ENCODE results near the gene VASP.

Gene VASP

GRCh38 chr19:45507872-45508416 is 665 bp downstream of the VASP start:
- TF ChIP-seq TAF1 (IDR thresholded peaks at IDR 0.05; ENCODE audit: borderline replicate concordance, insufficient read depth, low read length) (no peak), POLR2AphosphoS5 (IDR thresholded peaks at IDR 0.05; ENCODE audit: low read depth, low read length) (no peak), FOXP2 (optimal IDR thresholded peaks at IDR 0.05; ENCODE audit: borderline replicate concordance, extremely low read depth, extremely low read length, insufficient read depth) (no peak), SIN3A (IDR thresholded peaks at IDR 0.05; ENCODE audit: borderline replicate concordance, insufficient read depth, low read length) (no peak)
- TF ChIP-seq, protein P1, sequence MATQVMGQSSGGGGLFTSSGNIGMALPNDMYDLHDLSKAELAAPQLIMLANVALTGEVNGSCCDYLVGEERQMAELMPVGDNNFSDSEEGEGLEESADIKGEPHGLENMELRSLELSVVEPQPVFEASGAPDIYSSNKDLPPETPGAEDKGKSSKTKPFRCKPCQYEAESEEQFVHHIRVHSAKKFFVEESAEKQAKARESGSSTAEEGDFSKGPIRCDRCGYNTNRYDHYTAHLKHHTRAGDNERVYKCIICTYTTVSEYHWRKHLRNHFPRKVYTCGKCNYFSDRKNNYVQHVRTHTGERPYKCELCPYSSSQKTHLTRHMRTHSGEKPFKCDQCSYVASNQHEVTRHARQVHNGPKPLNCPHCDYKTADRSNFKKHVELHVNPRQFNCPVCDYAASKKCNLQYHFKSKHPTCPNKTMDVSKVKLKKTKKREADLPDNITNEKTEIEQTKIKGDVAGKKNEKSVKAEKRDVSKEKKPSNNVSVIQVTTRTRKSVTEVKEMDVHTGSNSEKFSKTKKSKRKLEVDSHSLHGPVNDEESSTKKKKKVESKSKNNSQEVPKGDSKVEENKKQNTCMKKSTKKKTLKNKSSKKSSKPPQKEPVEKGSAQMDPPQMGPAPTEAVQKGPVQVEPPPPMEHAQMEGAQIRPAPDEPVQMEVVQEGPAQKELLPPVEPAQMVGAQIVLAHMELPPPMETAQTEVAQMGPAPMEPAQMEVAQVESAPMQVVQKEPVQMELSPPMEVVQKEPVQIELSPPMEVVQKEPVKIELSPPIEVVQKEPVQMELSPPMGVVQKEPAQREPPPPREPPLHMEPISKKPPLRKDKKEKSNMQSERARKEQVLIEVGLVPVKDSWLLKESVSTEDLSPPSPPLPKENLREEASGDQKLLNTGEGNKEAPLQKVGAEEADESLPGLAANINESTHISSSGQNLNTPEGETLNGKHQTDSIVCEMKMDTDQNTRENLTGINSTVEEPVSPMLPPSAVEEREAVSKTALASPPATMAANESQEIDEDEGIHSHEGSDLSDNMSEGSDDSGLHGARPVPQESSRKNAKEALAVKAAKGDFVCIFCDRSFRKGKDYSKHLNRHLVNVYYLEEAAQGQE (IDR thresholded peaks at IDR 0.05; ENCODE audit: insufficient read depth in 1 of 2, low read depth in 2 of 2, low read length in 2 of 2), result no peak

- TF ChIP-seq, protein P1 (IDR thresholded peaks at IDR 0.05; ENCODE audit: insufficient read depth in 1 of 2, low read depth in 2 of 2, low read length in 2 of 2), result no peak
- no peak for TF ChIP-seq TAF1 (IDR thresholded peaks at IDR 0.05; ENCODE audit: borderline replicate concordance, insufficient read depth, low read length)
- TF ChIP-seq POLR2AphosphoS5 (IDR thresholded peaks at IDR 0.05; ENCODE audit: low read depth, low read length), result no peak
- TF ChIP-seq FOXP2 (optimal IDR thresholded peaks at IDR 0.05; ENCODE audit: borderline replicate concordance, extremely low read depth, extremely low read length, insufficient read depth), result no peak
- TF ChIP-seq SIN3A (IDR thresholded peaks at IDR 0.05; ENCODE audit: borderline replicate concordance, insufficient read depth, low read length), result no peak
Measured at GRCh38 chr19:45508417-45508860, 1.2 kb downstream of the VASP start.

- peak; percentile 69 for TF ChIP-seq FOXP2 (optimal IDR thresholded peaks at IDR 0.05; ENCODE audit: borderline replicate concordance, extremely low read depth, extremely low read length, insufficient read depth)
- TF ChIP-seq SIN3A (IDR thresholded peaks at IDR 0.05; ENCODE audit: borderline replicate concordance, insufficient read depth, low read length), result peak; percentile 10; the same call in 1 of the 2 replicates
- TF ChIP-seq TAF1 (IDR thresholded peaks at IDR 0.05; ENCODE audit: borderline replicate concordance, insufficient read depth, low read length), result no peak
- no peak for TF ChIP-seq POLR2AphosphoS5 (IDR thresholded peaks at IDR 0.05; ENCODE audit: low read depth, low read length)
- TF ChIP-seq, protein P1 (IDR thresholded peaks at IDR 0.05; ENCODE audit: insufficient read depth in 1 of 2, low read depth in 2 of 2, low read length in 2 of 2), result 0 out of 4 replicates have a peak, but pooled peaks of 1 of the 2 experiments have one; percentile 4
Measured at GRCh38 chr19:45508861-45509691, 1.8 kb downstream of the VASP start.

GRCh38 chr19:45509692-45510015 is 2.4 kb downstream of the VASP start:
- TF ChIP-seq FOXP2 (optimal IDR thresholded peaks at IDR 0.05; ENCODE audit: borderline replicate concordance, extremely low read depth, extremely low read length, insufficient read depth) (no peak), SIN3A (IDR thresholded peaks at IDR 0.05; ENCODE audit: borderline replicate concordance, insufficient read depth, low read length) (no peak), POLR2AphosphoS5 (IDR thresholded peaks at IDR 0.05; ENCODE audit: low read depth, low read length) (no peak), TAF1 (IDR thresholded peaks at IDR 0.05; ENCODE audit: borderline replicate concordance, insufficient read depth, low read length) (no peak)
- TF ChIP-seq, protein P1 (IDR thresholded peaks at IDR 0.05; ENCODE audit: insufficient read depth in 1 of 2, low read depth in 2 of 2, low read length in 2 of 2), result no peak
